ENCODE results near the gene TRAF3IP3.
A peak's percentile ranks its signal among the peaks of the same experiment; 100 is the strongest.

The TRAF3IP3 gene

DNA sequence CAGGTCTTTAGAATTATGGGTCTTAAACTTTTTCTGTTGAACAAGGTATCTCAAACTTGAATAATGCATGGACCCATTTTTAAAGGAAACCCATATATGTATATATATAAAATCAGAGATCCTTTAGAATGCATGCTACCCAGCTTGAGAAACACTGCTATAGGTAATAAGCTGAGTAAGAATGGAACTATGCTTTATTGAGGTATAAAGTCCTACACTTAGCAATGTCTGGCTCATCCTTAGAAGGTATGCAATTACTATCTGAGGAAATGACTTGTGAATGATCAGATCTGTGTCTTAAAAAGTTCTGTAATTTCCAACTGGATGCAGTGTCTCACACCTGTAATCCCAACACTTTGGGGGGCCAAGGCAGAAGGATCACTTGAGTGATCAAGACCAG is 11.2 kb downstream of the TRAF3IP3 start:
- DNase-seq (ENCODE audit: low read depth in 3 of 3, low spot score in 1 of 3) = no peak

DNA sequence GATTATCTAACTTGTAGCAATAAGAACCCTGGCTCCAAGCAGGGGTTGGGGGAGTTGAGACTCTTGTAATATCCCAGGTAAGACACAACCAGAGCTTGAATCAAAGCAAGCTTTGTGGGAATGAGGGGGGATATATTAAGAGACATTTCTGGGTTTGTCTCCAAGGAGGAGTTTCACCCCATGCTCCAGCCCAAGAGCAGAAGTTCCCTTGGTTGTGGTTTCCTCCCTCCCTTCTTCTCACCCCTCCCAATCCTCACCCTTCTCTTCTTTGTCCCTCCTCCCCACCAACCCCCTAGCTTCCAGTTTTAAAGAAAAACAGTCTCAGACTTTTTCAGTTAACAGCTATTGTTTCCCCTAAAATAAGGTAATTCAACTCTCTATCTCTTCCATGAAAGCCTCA is 11.9 kb downstream of the TRAF3IP3 start:
- no peak for DNase-seq (ENCODE audit: low read depth in 3 of 3, low spot score in 1 of 3)

DNA sequence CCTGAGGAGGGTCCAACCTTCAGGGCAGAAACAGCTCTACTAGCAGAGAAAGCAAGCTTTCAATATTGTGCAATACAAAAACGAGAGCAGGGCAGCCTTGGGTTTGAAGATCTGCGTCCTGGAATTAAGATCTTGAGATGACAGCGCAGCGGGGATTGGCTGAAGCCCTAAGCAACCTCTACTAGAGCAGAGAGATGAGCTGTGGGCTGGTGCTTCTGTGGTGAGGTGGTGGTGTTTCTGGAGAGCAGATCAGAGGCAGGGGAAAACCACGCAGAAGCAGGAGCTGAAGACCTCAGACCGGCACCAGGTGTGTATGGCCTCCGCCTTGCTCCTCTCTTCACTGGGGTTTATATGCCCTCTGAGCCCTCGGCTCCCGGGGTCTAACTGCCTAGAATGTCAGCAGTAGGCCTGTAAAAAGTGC is 12.5 kb downstream of the TRAF3IP3 start:
- DNase-seq (ENCODE audit: low read depth in 3 of 3, low spot score in 1 of 3) = peak; percentile 61 to 66 (median 64)

DNA sequence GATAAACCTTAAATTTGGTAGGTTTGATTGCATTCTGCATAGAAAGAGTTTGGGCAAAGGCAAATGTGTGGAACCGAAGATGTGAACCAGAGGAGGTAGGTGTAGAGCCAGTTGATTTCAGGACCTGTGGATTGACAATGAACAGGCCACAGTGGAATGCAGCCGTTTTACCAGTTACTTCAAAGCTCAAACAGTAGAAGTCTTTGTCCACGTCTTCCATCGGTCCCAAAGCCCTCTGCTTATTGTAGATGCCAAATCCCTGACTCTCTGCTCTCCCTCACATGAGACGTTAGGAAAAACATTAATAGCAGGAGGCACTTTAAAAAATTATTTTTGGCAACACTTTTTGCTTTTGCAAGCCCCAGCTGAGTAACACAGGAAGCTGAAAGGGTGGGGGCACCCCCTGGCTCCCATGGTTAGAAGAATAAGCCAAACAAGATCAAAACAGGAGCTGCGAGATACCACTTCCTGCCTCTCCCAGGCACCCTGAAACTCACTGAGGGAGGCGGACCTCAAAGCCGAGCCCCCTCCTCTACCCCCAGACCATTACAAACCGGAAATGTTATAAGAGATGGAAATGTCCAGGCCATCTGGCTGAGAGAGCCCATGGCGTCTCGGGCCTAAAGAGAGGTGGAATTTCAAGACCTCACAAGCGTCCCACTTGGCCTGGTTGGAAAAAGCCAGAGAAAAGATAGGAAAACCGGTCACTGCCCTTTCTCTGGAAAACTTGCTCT is 13.5 kb downstream of the TRAF3IP3 start:
- DNase-seq (ENCODE audit: low read depth in 3 of 3, low spot score in 1 of 3) = peak in 2 of 3 donors; percentile 46 to 53

DNA sequence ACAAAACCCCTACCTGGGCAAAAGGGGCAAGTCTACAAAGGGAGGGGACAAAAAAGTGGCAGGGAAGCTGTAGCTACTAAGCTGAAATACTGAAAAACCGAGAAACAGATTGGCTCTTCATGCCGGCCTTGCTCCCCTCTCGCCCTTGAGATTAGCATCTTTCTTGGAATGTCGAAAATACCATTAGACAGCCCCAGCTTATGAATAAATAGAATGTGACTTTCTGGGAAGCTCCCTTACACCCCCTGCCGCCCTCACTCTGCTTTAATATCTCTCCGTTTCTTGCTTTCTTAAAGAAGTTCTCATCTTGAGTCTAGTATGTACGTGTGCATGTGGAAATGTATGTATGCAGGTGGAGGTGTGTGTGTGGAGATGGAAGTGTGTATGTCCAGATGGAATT is 14.1 kb downstream of the TRAF3IP3 start:
- no peak for DNase-seq (ENCODE audit: low read depth in 3 of 3, low spot score in 1 of 3)

DNA sequence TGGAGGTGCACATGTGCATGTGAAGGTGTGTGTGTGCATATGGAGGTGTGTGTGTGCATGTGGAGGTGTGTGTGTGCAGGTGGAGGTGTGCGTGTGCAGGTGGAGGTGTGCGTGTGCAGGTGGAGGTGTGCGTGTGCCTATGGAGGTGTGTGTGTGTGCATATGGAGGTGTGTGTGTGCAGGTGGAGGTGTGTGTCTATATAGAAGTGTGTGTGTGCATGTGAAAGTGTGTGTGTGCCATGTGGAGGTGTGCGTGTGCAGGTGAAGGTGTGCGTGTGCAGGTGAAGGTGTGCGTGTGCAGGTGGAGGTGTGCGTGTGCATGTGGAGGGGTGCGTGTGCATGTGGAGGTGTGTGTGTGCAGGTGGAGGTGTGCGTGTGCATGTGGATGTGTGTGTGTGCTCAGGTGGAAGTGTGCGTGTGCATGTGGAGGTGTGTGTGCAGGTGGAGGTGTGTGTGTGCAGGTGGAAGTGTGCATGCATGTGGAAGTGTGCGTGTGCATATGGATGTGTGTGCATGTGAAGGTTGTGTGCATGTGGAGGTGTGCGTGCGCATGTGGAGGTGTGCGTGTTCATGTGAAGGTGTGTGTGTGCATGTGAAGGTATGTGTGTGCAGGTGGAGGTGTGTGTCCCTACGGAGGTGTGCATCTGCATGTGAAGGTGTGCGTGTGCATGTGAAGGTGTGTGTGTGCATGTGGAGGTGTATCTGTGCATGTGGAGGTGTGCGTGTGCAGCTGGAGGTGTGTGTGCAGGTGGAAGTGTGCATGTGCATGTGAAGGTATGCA is 15.0 kb downstream of the TRAF3IP3 start:
- DNase-seq (ENCODE audit: low read depth in 3 of 3, low spot score in 1 of 3) = no peak

DNA sequence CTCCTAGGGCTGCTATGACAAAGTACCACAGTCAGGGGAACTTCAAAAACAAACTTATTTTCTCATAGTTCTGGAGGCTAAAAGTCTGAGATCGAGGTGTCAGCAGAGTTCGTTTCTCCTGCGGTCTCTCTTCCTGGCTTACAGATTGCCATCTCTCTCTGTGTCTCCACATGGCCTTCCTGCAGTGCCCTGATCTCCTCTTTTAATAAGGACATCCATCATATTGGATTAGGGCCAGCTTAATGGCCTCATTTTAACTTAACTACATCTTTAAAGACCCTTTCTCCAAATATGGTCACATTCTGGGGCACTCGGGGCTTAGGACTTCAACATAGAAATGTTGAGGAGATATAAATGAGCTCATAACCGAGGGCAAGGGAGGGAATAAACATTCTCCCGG is 16.3 kb downstream of the TRAF3IP3 start:
- DNase-seq (ENCODE audit: low read depth in 3 of 3, low spot score in 1 of 3) = no peak

DNA sequence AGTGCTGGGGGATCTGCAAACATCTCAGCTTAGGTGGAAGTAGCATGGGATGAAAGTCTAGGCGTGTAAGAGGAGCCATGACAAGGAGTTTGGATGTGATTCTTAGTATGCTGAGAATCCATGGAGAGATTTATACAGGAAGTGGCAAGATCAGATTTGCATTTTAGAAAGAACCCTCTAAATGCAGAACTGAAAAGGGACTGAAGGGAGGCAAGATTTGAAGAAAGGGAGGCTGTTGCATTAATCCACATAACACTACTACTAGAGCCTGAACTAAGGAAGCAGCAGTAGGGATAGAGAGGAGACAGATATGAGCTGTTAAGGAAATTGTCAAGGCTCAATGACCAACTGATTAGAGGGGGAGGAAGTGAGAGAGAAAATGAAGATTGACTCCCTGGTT is 18.7 kb downstream of the TRAF3IP3 start:
- no peak for DNase-seq (ENCODE audit: low read depth in 3 of 3, low spot score in 1 of 3)

DNA sequence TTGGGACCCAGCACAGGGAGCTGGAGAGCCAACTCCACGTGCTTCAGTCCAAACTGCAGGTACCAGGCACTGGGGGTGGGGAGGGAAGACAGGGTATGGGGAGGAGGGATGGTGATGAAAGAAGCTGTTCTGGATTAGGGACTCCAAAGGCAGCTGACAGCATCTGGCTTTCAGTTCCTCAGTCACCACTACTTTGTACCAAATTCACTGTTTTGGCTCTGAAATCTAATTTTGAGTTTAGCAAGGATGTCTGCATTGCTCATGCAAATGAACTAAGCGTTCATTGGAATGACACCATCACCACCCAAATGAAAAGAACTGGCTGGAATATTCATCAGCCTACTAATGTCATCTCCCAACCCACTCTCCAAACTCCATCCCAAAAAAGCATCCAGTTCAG is 19.8 kb downstream of the TRAF3IP3 start:
- no peak for DNase-seq (ENCODE audit: low read depth in 3 of 3, low spot score in 1 of 3)

DNA sequence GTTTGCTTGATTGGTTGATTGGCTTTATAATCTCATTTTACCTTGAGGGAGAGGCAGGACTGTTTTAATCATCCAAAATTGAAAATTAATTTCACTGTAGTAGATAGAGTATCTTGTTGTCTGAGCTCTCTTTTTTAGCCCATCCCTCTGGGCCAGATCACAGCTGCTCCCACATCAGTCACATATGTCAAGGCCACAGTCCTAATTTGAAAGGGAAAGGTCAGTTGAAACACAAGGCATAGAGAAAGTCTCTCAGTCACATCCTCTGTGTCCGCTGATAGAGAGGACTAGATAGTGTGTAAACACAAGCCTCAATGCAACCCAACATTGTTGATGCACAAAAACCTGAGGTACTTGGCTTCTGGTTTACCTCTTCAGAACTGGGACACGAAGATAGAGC is 21.7 kb downstream of the TRAF3IP3 start:
- DNase-seq (ENCODE audit: low read depth in 3 of 3, low spot score in 1 of 3) = no peak

DNA sequence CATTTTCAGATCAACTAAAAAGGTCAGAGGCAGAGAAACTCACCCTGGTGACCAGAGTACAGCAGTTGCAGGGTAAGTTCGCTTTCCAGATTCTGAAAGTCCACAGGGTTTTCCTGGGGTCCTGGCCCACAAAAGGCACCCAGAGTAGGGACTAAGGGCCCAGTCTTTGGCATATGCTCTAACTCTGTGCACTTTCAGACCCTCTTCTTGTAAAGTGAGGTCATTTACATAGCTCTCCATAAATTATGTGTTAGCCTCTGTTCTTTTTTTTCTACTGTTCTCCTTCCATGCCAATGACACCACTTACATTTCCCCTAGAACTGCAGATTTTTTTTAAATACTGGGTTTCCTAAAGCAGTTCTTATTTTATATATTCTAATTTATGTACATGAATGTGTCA is 22.2 kb downstream of the TRAF3IP3 start:
- DNase-seq (ENCODE audit: low read depth in 3 of 3, low spot score in 1 of 3) = no peak

DNA sequence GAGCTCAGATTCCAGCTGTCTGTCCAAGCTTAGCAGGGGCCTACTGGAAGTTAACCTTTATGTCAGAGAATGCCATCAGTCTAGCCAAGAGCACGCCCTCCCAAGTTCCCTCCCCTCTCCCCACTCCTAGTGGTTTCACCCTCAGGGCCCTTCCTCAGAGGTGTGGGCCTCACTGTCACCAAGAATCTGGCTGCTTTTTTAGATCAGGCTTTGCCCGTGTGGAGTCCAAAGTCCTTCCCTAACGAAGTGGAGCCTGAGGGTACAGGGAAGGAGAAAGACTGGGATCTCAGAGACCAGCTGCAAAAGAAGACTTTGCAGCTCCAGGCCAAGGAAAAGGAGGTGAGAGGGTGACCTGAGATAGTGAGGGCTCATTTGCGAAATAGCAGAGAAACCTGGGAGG is 24.4 kb downstream of the TRAF3IP3 start:
- DNase-seq (ENCODE audit: low read depth in 3 of 3, low spot score in 1 of 3) = no peak

DNA sequence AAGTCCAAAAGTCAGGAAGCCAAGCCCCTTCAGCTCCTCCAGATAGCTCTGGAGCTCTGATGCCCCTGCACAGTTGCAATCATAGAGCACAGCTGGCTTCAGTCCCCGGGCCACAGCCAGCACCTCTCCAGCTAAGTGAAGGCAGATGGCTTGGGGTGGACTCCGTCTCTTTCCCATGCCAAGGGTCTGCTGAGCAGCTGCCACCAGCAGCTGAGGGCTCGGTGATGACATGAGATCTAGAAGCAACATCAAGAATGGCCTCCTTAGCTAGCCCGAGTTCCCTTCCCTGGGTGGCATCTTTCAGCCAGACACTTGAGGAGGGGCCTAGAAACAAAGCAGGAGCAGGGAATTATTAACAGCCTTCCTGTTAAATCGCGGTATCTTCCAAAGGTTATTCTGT is 27.5 kb downstream of the TRAF3IP3 start:
- DNase-seq (ENCODE audit: low read depth in 3 of 3, low spot score in 1 of 3) = no peak

DNA sequence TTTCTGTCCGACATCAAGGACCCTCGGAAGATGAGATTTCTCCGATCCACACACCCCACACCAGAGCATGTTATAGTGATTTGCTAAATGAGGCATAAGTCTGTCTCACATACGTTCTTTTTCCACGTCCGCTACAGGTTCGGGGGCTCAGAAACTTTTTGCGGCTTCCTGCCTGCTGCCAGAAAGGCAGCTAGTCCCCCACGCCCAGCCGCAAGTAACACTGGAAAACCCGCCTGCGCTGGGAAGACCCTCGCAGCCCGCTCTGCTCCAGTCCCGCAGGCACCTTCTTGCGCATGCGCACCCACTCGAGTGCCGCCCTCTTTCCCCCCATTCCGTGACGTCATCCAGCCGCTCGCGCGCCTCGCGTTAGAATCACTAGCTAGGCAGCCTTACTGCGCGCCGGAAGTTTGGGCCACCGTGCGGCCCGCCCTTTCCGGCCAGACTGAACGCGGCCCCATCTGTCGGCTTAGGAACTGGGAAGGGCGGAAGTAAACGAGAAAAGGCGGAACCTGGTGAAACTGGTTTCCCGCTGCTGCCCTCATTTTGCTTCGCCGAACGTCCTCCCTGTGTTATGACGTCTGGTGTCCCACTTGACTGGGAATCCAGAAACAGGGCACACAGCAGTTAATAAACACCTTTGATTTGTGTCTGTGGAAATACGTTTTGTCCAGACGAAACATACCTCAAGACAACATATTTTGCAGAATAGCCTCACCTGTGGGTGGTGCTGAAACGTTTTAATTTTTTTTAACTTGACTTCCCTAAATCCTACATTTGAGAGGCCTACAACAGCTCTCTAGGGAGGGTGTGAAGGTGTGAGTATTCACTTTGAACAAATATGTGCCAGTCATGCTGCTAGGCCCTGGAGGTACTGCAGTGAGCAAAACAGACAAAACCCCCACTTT is 28.7 kb downstream of the TRAF3IP3 start, which contains the start of gene C1orf74:
Gene C1orf74 (minus strand): TSS at position 295 of the 905 bp plus-strand sequence. CDS start 925 bp downstream, outside the sequence.
- peak; percentile 98 to 99 (median 99) for DNase-seq (ENCODE audit: low read depth in 3 of 3, low spot score in 1 of 3)

DNA sequence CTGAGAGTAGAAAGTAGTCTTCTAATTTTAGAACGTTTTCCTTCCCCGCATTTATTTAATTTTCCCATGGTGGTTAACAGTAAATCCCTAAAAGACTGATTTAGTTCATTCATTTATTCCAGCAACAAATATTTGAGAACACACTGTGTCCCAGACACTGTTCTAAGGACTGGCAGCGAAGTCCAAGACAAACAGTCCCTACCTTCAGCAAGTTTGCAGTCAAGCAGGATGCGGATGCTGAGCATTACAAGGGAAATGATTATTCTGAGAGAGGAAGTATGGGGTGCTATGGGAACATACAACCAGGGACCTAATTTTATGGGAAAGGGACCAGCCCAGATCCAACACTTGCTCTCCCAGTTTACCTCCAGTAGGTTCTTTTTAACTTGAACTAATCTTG is 29.7 kb downstream of the TRAF3IP3 start:
- DNase-seq (ENCODE audit: low read depth in 3 of 3, low spot score in 1 of 3) = no peak

DNA sequence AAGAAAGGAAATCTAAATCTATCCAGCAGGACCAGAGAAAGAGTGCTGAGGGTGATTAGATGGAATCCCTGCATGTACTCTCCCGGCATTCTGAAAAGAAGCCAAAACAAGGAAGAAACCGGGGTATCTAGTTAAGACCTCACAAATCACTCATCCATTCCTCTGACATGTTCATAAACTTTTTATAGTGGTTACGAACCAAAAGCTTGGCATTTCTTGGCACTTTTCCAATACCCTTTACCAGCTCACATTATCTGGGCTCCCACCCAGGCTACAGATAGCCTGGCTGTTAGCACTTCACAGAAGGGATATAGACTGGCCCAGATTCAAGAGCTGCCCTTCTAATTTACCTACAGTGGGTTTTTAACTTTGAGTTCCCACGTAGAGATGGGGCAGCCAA is 30.3 kb downstream of the TRAF3IP3 start:
- DNase-seq (ENCODE audit: low read depth in 3 of 3, low spot score in 1 of 3) = no peak

DNA sequence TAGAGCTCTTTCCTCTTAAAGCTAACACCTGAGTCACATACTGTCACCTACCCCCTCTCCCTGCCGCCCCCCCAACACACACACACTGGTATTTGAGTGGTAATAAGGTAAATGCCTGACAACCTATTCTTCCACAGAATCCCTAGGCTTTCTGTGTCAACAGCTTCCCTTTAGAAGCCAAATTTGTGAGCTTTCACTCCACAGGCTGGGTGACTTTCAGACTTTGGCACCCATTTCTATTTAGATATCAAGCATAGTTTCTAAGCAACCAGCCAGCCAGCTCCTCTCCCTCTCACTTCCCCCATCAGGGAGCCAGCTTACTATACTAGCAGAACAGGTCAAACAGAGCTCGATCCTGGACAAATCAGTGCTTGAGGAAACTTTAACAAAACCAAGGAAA is 31.7 kb downstream of the TRAF3IP3 start:
- DNase-seq (ENCODE audit: low read depth in 3 of 3, low spot score in 1 of 3) = no peak

DNA sequence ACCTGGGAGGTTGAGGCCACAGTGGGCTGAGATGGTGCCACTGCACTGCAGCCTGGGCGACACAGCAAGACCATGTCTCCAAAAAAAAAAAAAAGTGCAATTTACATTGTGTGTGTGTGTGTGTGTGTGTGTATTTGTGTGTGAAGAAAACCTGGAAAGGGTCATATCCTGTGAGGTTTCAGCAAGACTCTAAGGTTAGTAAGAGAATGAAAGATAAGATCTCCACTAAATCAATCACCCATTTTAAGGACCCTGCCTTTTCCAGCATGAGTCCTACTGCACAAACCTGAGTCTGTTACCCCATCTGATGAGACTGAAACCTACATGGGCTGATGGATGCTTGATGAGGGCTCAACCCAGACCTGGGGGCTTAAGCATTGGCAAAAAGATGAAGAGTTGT is 33.4 kb downstream of the TRAF3IP3 start:
- no peak for DNase-seq (ENCODE audit: low read depth in 3 of 3, low spot score in 1 of 3)

DNA sequence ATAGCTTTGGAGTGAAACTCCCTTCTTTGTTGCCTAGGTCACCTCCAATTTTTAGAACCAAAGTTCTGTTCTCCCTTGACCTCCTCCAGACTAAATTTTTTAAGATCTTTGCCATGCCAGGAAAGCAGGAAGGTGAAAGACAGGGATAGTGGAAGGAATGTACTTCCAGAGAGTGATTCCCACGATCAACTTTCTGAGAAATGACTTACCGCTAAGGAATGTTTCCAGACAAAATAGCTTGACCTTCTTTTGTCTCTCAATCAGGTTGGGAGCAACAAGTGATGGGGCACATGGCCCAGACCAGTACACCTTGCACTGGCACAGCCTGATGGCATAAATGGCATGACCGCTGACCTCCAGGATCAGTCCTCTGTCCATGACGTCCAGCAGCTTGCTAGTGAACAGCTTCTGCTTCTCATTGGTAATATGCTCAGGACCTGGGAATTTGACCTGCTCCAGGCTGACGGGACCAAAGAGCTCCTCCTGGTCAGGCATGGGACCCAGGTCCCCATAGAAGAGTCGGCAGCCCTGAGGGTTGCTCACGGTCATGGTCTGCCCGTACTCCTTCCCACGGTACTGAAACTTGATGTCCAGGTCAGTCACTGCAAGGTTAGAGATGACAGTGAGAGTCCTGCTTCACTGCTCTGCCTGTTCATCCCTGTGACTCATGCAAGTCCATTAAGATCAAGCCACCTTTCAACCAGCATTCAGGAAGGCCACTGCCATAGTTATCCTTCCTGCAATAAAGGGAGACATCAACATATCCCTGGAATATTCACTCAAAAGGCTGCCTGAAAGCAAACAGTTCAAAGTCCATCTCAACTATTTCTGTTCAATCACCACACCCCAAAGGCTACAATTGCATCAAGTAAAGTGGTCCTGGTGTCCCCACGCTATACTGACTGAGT is 34.7 kb downstream of the TRAF3IP3 start:
- DNase-seq (ENCODE audit: low read depth in 3 of 3, low spot score in 1 of 3) = no peak

DNA sequence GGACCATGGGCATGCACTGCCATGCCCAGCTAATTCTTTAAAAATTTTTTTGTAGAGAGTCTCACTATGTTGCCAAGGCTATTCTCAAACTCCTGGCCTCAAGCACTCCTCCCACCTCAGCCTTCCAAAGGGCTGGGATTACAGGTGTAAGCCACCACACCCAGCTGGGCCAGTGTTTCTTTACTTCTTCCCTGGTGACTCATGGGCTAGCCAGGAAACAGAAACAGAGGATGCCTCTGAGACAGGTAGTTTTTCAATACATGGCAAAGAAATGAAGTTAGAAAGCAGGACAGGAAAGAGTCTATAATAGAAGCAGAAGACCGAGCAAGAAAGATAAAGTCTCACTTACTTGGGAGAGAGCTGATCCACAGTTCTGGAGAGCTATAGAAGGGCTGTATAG is 36.1 kb downstream of the TRAF3IP3 start:
- no peak for DNase-seq (ENCODE audit: low read depth in 3 of 3, low spot score in 1 of 3)

Measured in stimulated activated CD4-positive, alpha-beta T cell treated with anti-CD3 and anti-CD28 coated beads, TNF-alpha, amount 100 ng/mL, for 1 hour (primary cell).